Tibial nerve (tissue), 4 donors: Measurements from ENCODE around the gene EFCAB7.

Source experiments
- CTCF ChIP-seq, 5 experiments: fragments of 200-600 bp in 3 of 5; fragments of 450-650 bp in 2 of 5; sonication (generic) in 3 of 5; IDR thresholded peaks; one replicate each; pipeline ENCODE4 v1.5.1; 2016 to 2019; ENCODE audit warnings: antibody characterized with exemption in 5 of 5, mild to moderate bottlenecking in 3 of 5, moderate library complexity in 2 of 5
- EP300 ChIP-seq, 2 donors: sonication (generic); formaldehyde crosslinking; IDR thresholded peaks; one replicate each; pipeline ENCODE4 v1.6.1; 2017; ENCODE audit warnings: antibody characterized with exemption in 2 of 2, mild to moderate bottlenecking in 1 of 2
- POLR2A ChIP-seq, 2 donors: fragments of 450-650 bp; IDR thresholded peaks; one replicate each; pipeline ENCODE4 v1.6.1; 2017; ENCODE audit warnings: antibody characterized with exemption in 2 of 2, mild to moderate bottlenecking in 2 of 2, moderate library complexity in 2 of 2

- TF ChIP-seq EP300 (IDR thresholded peaks at IDR 0.05) (no peak), CTCF (IDR thresholded peaks at IDR 0.05) (no peak), POLR2A (IDR thresholded peaks at IDR 0.05) (no peak)
Observed at GRCh38 chr1:63559357-63559756, 36.0 kb downstream of the EFCAB7 start.
